ENCODE data around the gene RAMP3. TPM values are rescaled to one million over a fixed set of nuclear protein-coding genes. Genes with fewer than 3 reads are reported as not detected.
A peak's percentile ranks its signal among the peaks of the same experiment; 100 is the strongest.

Gene RAMP3
- total and polyA plus RNA-seq, 9 of the 15 experiments (the other 6 are each of a cell fraction or from before 2014, with no cell fraction given) = not detected

- no peak for TF ChIP-seq ZNF639 (CRISPR knock-in tag; conservative IDR thresholded peaks at IDR 0.05 in 1 of 2, IDR thresholded peaks at IDR 0.05 in 1 of 2)
- TF ChIP-seq ZNF23 (CRISPR knock-in tag; IDR thresholded peaks at IDR 0.05) = no peak
- TF ChIP-seq SIX5 (IDR thresholded peaks at IDR 0.05; ENCODE audit: borderline replicate concordance in 1 of 2, insufficient read depth in 1 of 2, low read depth in 1 of 2, low read length in 2 of 2) = no peak
- TF ChIP-seq ILF3 (IDR thresholded peaks at IDR 0.05; ENCODE audit: borderline replicate concordance) = no peak
- no peak for TF ChIP-seq PREB (CRISPR knock-in tag; IDR thresholded peaks at IDR 0.05)
- no peak for TF ChIP-seq ARNT (IDR thresholded peaks at IDR 0.05)
- TF ChIP-seq KAT8 (IDR thresholded peaks at IDR 0.05; ENCODE audit: low read depth) = no peak
- TF ChIP-seq ELK1 (CRISPR knock-in tag; IDR thresholded peaks at IDR 0.05) = no peak
- TF ChIP-seq IRF1 (CRISPR knock-in tag; IDR thresholded peaks at IDR 0.05; ENCODE audit: borderline replicate concordance) = no peak
- no peak for TF ChIP-seq JUN (IDR thresholded peaks at IDR 0.05; ENCODE audit: borderline replicate concordance, low read depth, low read length)
- TF ChIP-seq JUN (CRISPR knock-in tag; IDR thresholded peaks at IDR 0.05; ENCODE audit: borderline replicate concordance) = no peak
- no peak for TF ChIP-seq ZNF445 (CRISPR knock-in tag; IDR thresholded peaks at IDR 0.05; ENCODE audit: low read depth)
- no peak for TF ChIP-seq KLF1 (tag; IDR thresholded peaks at IDR 0.05)
- TF ChIP-seq ZNF444 (CRISPR knock-in tag; IDR thresholded peaks at IDR 0.05) = no peak
- peak; percentile 66 for TF ChIP-seq FOSL1 (tag; conservative IDR thresholded peaks at IDR 0.05)
- TF ChIP-seq CTCF (IDR thresholded peaks at IDR 0.05 in 2 of 3, conservative IDR thresholded peaks at IDR 0.05 in 1 of 3; ENCODE audit: insufficient read depth in 2 of 3, low read depth in 1 of 3, low read length in 3 of 3) = peak; percentile 27 to 36 (median 32); a peak in 3 of 6 replicates
- TF ChIP-seq MXD1 (CRISPR knock-in tag; IDR thresholded peaks at IDR 0.05; ENCODE audit: borderline replicate concordance, poor library complexity, severe bottlenecking) = no peak
- TF ChIP-seq TAF1 (IDR thresholded peaks at IDR 0.05; ENCODE audit: control insufficient read depth, extremely low read depth, insufficient read depth, low read length, severe bottlenecking) = no peak
- no peak for TF ChIP-seq RHOXF2B (CRISPR knock-in tag; conservative IDR thresholded peaks at IDR 0.05)
Observed at GRCh38 chr7:45229156-45229920, 71.7 kb downstream of the RAMP3 start (continued).
